KMS-11 (cell line): ENCODE measurements around the gene MVD.

Experiments
- H2AFZ ChIP-seq: fragments of 200-600 bp; sonication (generic); 2 replicates; pipeline ENCODE4 v1.6.1; 2016; ENCODE audit warnings: antibody characterized with exemption, mixed run types, low read depth
- H3K27ac ChIP-seq: fragments of 200-600 bp; sonication (generic); 2 replicates; pipeline ENCODE4 v1.6.1; 2016; ENCODE audit warnings: mild to moderate bottlenecking, mixed run types
- H3K27me3 ChIP-seq: fragments of 200-600 bp; sonication (generic); 2 replicates; pipeline ENCODE4 v1.6.1; 2017; ENCODE audit warnings: mild to moderate bottlenecking, low read depth, mixed run types, moderate library complexity; ENCODE audit not compliant: insufficient read depth
- H3K36me3 ChIP-seq: fragments of 200-600 bp; sonication (generic); 2 replicates; pipeline ENCODE4 v1.6.1; 2017; ENCODE audit warnings: mild to moderate bottlenecking, mixed run types; ENCODE audit not compliant: insufficient read depth
- H3K4me1 ChIP-seq: fragments of 200-600 bp; sonication (generic); 2 replicates; pipeline ENCODE4 v1.6.1; 2016; ENCODE audit warnings: mild to moderate bottlenecking, low read depth, mixed run types; ENCODE audit not compliant: poor library complexity, severe bottlenecking
- H3K4me2 ChIP-seq: fragments of 200-600 bp; sonication (generic); 2 replicates; pipeline ENCODE4 v1.7.0; 2016; ENCODE audit warnings: mild to moderate bottlenecking, mixed run types
- H3K4me3 ChIP-seq: fragments of 200-600 bp; sonication (generic); IDR thresholded peaks from 2 replicates; pipeline ENCODE4 v1.6.1; 2017; ENCODE audit warnings: low read depth, low read length, mixed read lengths; ENCODE audit not compliant: insufficient read depth
- H3K79me2 ChIP-seq: fragments of 200-600 bp; sonication (generic); 2 replicates; pipeline ENCODE4 v1.6.1; 2016; ENCODE audit warnings: low read depth, mixed run types; ENCODE audit not compliant: insufficient read depth
- H3K9ac ChIP-seq: fragments of 200-600 bp; sonication (generic); 2 replicates; pipeline ENCODE4 v1.6.1; 2016; ENCODE audit warnings: mild to moderate bottlenecking, mixed run types
- H4K20me1 ChIP-seq: fragments of 200-600 bp; sonication (generic); 2 replicates; pipeline ENCODE4 v1.6.1; 2016; ENCODE audit warnings: mild to moderate bottlenecking, mixed run types; ENCODE audit not compliant: insufficient read depth
- CTCF ChIP-seq: fragments of 200-600 bp; sonication (generic); conservative IDR thresholded peaks from 2 replicates; pipeline ENCODE4 v1.6.1; 2017; ENCODE audit warnings: low read depth, mild to moderate bottlenecking, antibody characterized with exemption, low read length, moderate library complexity, mixed read lengths

MVD gene

GRCh38 chr16:88618182-88618955 lies 44.5 kb downstream of the MVD start:
- Histone ChIP-seq H3K36me3 (no peaks in the 10 kb centered on the region; the same call in 1 of the 2 replicates), H2AFZ (no peak overlapping the region), H3K27me3 (no peaks in the 10 kb centered on the region), H3K4me2 (no peak overlapping the region), H3K27ac (no peak overlapping the region), H3K79me2 (peaks cover 4% of the 10 kb centered on the region; the same call in 1 of the 2 replicates), H3K4me3 (no peak overlapping the region), H4K20me1 (0 out of 2 replicates have a peak, but pooled peaks cover 4% of the 10 kb centered on the region), H3K4me1 (peaks cover 19% of the 10 kb centered on the region), H3K9ac (no peak overlapping the region)
- TF ChIP-seq CTCF = no peak

GRCh38 chr16:88617268-88618031 lies 45.4 kb downstream of the MVD start:
- TF ChIP-seq CTCF = no peak
- Histone ChIP-seq H3K9ac (no peak overlapping the region), H3K27ac (no peak overlapping the region), H3K4me1 (peaks cover 19% of the 10 kb centered on the region), H3K4me3 (no peak overlapping the region), H3K79me2 (peaks cover 4% of the 10 kb centered on the region; the same call in 1 of the 2 replicates), H2AFZ (no peak overlapping the region), H3K27me3 (no peaks in the 10 kb centered on the region), H4K20me1 (0 out of 2 replicates have a peak, but pooled peaks cover 4% of the 10 kb centered on the region), H3K4me2 (no peak overlapping the region), H3K36me3 (no peaks in the 10 kb centered on the region; the same call in 1 of the 2 replicates)

GRCh38 chr16:88616736-88617135 lies 46.2 kb downstream of the MVD start:
- H3K79me2 ChIP-seq = peaks cover 4% of the 10 kb centered on the region; the same call in 1 of the 2 replicates
- H4K20me1 ChIP-seq = 0 out of 2 replicates have a peak, but pooled peaks cover 4% of the 10 kb centered on the region
- no peak overlapping the region for H3K27ac ChIP-seq
- peaks cover 19% of the 10 kb centered on the region for H3K4me1 ChIP-seq
- no peak overlapping the region for H2AFZ ChIP-seq
- no peaks in the 10 kb centered on the region for H3K27me3 ChIP-seq
- H3K36me3 ChIP-seq = no peaks in the 10 kb centered on the region
- no peak overlapping the region for H3K4me2 ChIP-seq
- no peak overlapping the region for H3K9ac ChIP-seq
- no peak for TF ChIP-seq CTCF
- H3K4me3 ChIP-seq = no peak overlapping the region

- no peaks in the 10 kb centered on the region for H3K27me3 ChIP-seq
- peaks cover 19% of the 10 kb centered on the region for H3K4me1 ChIP-seq
- no peaks in the 10 kb centered on the region for H3K36me3 ChIP-seq
- peaks cover 4% of the 10 kb centered on the region; the same call in 1 of the 2 replicates for H3K79me2 ChIP-seq
- H2AFZ ChIP-seq = no peak overlapping the region
- H3K9ac ChIP-seq = no peak overlapping the region
- TF ChIP-seq CTCF = no peak
- H4K20me1 ChIP-seq = 0 out of 2 replicates have a peak, but pooled peaks cover 4% of the 10 kb centered on the region
- H3K27ac ChIP-seq = no peak overlapping the region
- H3K4me2 ChIP-seq = no peak overlapping the region
- no peak overlapping the region for H3K4me3 ChIP-seq
Observed at GRCh38 chr16:88616320-88616719, 46.6 kb downstream of the MVD start.
